GM19099 (cell line): ENCODE measurements around the gene ATP6V1G2.

Experiments
- POLR2A ChIP-seq: IDR thresholded peaks from 3 replicates; pipeline ENCODE4 v1.6.1; 2011; ENCODE audit warnings: low read depth; ENCODE audit not compliant: insufficient read length; ENCODE audit errors: extremely low read depth

Gene ATP6V1G2

GRCh38 chr6:31541658-31542521 is 4.5 kb downstream of the ATP6V1G2 start, which contains the start of gene DDX39B:
DDX39B (minus strand) TSS chr6:31542003; CDS start chr6:31540532, 1,471 bp downstream.
- peak; percentile 91 for TF ChIP-seq POLR2A

GRCh38 chr6:31541059-31541657 is 5.2 kb downstream of the ATP6V1G2 start:
- no peak for TF ChIP-seq POLR2A

- no peak for TF ChIP-seq POLR2A
Observed at GRCh38 chr6:31540640-31541039, 5.8 kb downstream of the ATP6V1G2 start.

GRCh38 chr6:31538805-31539400 is 7.5 kb downstream of the ATP6V1G2 start:
- TF ChIP-seq POLR2A, result no peak

GRCh38 chr6:31535538-31536324 is 10.7 kb downstream of the ATP6V1G2 start:
- TF ChIP-seq POLR2A, result no peak

GRCh38 chr6:31534521-31535040 is 11.8 kb downstream of the ATP6V1G2 start:
- TF ChIP-seq POLR2A, result no peak

GRCh38 chr6:31534011-31534410 is 12.4 kb downstream of the ATP6V1G2 start:
- TF ChIP-seq POLR2A, result no peak

GRCh38 chr6:31533455-31533841 is 13.0 kb downstream of the ATP6V1G2 start:
- TF ChIP-seq POLR2A, result no peak

GRCh38 chr6:31532644-31533454 is 13.6 kb downstream of the ATP6V1G2 start:
- TF ChIP-seq POLR2A, result no peak

- TF ChIP-seq POLR2A, result no peak
Observed at GRCh38 chr6:31531771-31532643, 14.4 kb downstream of the ATP6V1G2 start.

GRCh38 chr6:31531162-31531561 is 15.2 kb downstream of the ATP6V1G2 start:
- TF ChIP-seq POLR2A, result no peak

- TF ChIP-seq POLR2A, result no peak
Observed at GRCh38 chr6:31530659-31531058, 15.7 kb downstream of the ATP6V1G2 start.

- no peak for TF ChIP-seq POLR2A
Observed at GRCh38 chr6:31529329-31530150, 16.9 kb downstream of the ATP6V1G2 start.

GRCh38 chr6:31528821-31529328 is 17.5 kb downstream of the ATP6V1G2 start, which contains the start of gene MCCD1:
MCCD1 (plus strand) TSS chr6:31528962; CDS start chr6:31529015, 53 bp downstream.
- TF ChIP-seq POLR2A, result peak; percentile 18
